Measurements from ENCODE around the gene FCRL5.
A peak's percentile ranks its signal among the peaks of the same experiment; 100 is the strongest.
"Not testable (repeated sequence)": the region's sequence is repeated elsewhere in the genome, so short reads cannot be mapped to it uniquely, and the experiment has no call there.

The FCRL5 gene

GRCh38 chr1:157551694-157552693 lies at the start of gene FCRL5:
Gene FCRL5 (minus strand): TSS chr1:157552515. CDS start chr1:157552362, 153 bp downstream.
- no peak for DNase-seq

GRCh38 chr1:157600236-157600635 lies 47.9 kb upstream of the FCRL5 start:
- DNase-seq = no peak

- no peak for DNase-seq
These were observed 45.8 kb upstream of the FCRL5 start, which contains the start of gene FCRL4 for GRCh38 chr1:157597959-157598667. Gene FCRL4 (minus strand): TSS chr1:157598085. CDS start chr1:157597944, 141 bp downstream.

- no peak for DNase-seq
These were observed 44.1 kb upstream of the FCRL5 start for GRCh38 chr1:157596384-157596783.

- DNase-seq = no peak
These were observed 43.0 kb upstream of the FCRL5 start for GRCh38 chr1:157595356-157595755.

GRCh38 chr1:157585984-157586383 lies 33.7 kb upstream of the FCRL5 start:
- DNase-seq = no peak

GRCh38 chr1:157584503-157584902 lies 32.2 kb upstream of the FCRL5 start:
- no peak for DNase-seq

- no peak for DNase-seq
These were observed 28.5 kb upstream of the FCRL5 start for GRCh38 chr1:157580828-157581210.

GRCh38 chr1:157580179-157580827 lies 28.0 kb upstream of the FCRL5 start:
- peak; percentile 22 to 61 for DNase-seq

GRCh38 chr1:157577420-157577819 lies 25.1 kb upstream of the FCRL5 start:
- no peak for DNase-seq

- DNase-seq = no peak
These were observed 23.4 kb upstream of the FCRL5 start for GRCh38 chr1:157575744-157576143.

GRCh38 chr1:157574836-157575235 lies 22.5 kb upstream of the FCRL5 start:
- no peak for DNase-seq

- no peak for DNase-seq
These were observed 14.4 kb upstream of the FCRL5 start for GRCh38 chr1:157566484-157567300.

GRCh38 chr1:157562515-157562914 lies 10.2 kb upstream of the FCRL5 start:
- no peak for DNase-seq

- DNase-seq = no peak
These were observed 5.8 kb upstream of the FCRL5 start for GRCh38 chr1:157558119-157558518.

- DNase-seq = not testable (repeated sequence)
These were observed 4.2 kb downstream of the FCRL5 start for GRCh38 chr1:157548081-157548480.

- DNase-seq = no peak
These were observed 9.6 kb downstream of the FCRL5 start for GRCh38 chr1:157542676-157543075.

GRCh38 chr1:157540852-157541251 lies 11.5 kb downstream of the FCRL5 start:
- DNase-seq = no peak

- DNase-seq = no peak
These were observed 12.1 kb downstream of the FCRL5 start for GRCh38 chr1:157540160-157540748.

- DNase-seq = no peak
These were observed 12.7 kb downstream of the FCRL5 start for GRCh38 chr1:157539568-157539967.

- no peak for DNase-seq
These were observed 19.7 kb downstream of the FCRL5 start for GRCh38 chr1:157532569-157532968.

Measured in NCI-H524 (cell line).